Keratinocyte (primary cell): ENCODE data around the gene MICAL2. TPM values are rescaled to one million over a fixed set of nuclear protein-coding genes. Genes with fewer than 3 reads are reported as not detected.

Experiments
- DNase-seq: peaks from one replicate; pipeline ENCODE4 v3.0.0-alpha.2; 2011; ENCODE audit warnings: low read depth, missing footprints, low spot score
- FAIRE-seq: peaks from 2 replicates; lab custom pipeline; 2011; peaks lifted over from hg19 to GRCh38; lab: Jason Lieb, UNC
- H2AFZ ChIP-seq: 2 replicates; pipeline ENCODE4 v1.6.0; 2012; ENCODE audit warnings: low read length, control low read depth, inconsistent platforms; ENCODE audit not compliant: control insufficient read depth
- H3K27ac ChIP-seq: 2 replicates; pipeline ENCODE4 v1.5.1; 2011; ENCODE audit warnings: low read length; ENCODE audit not compliant: control insufficient read depth, insufficient read depth
- H3K27me3 ChIP-seq: 3 replicates; pipeline ENCODE4 v1.6.0; 2011; ENCODE audit warnings: low read length; ENCODE audit not compliant: control insufficient read depth, insufficient read depth; ENCODE audit errors: extremely low read depth
- H3K36me3 ChIP-seq, 2 experiments: 2 replicates in 1 of 2; 3 replicates in 1 of 2; pipeline ENCODE4 v1.5.1; 2011; ENCODE audit warnings: low read length in 2 of 2, mild to moderate bottlenecking in 1 of 2; ENCODE audit not compliant: control insufficient read depth in 2 of 2, insufficient read depth in 2 of 2; ENCODE audit errors: extremely low read depth in 1 of 2
- H3K4me1 ChIP-seq: 3 replicates; pipeline ENCODE4 v1.5.1; 2011; ENCODE audit warnings: low read length; ENCODE audit not compliant: control insufficient read depth, insufficient read depth; ENCODE audit errors: extremely low read depth
- H3K4me2 ChIP-seq: 3 replicates; pipeline ENCODE4 v1.6.0; 2011; ENCODE audit warnings: low read depth, low read length; ENCODE audit not compliant: control insufficient read depth, insufficient read depth; ENCODE audit errors: extremely low read depth
- H3K4me3 ChIP-seq, 3 experiments: fragments of 200-600 bp in 1 of 3; sonication (generic) in 1 of 3; 2 replicates in 2 of 3; 3 replicates in 1 of 3; pipeline ENCODE4 v1.5.1; 2011 to 2016; ENCODE audit warnings: low read length in 3 of 3, mild to moderate bottlenecking in 3 of 3, control low read depth in 2 of 3, inconsistent platforms in 1 of 3, low read depth in 1 of 3, mixed read lengths in 1 of 3, mixed run types in 1 of 3, moderate library complexity in 1 of 3; ENCODE audit not compliant: control insufficient read depth in 2 of 3, insufficient read depth in 2 of 3; ENCODE audit errors: extremely low read depth in 1 of 3
- H3K79me2 ChIP-seq: 2 replicates; pipeline ENCODE4 v1.6.0; 2012; ENCODE audit warnings: low read length; ENCODE audit not compliant: control insufficient read depth, insufficient read depth
- H3K9ac ChIP-seq: 3 replicates; pipeline ENCODE4 v1.6.0; 2011; ENCODE audit warnings: low read length; ENCODE audit not compliant: control insufficient read depth, insufficient read depth; ENCODE audit errors: extremely low read depth
- H3K9me1 ChIP-seq: 3 replicates; pipeline ENCODE4 v1.6.0; 2011; ENCODE audit warnings: low read length; ENCODE audit not compliant: control insufficient read depth, insufficient read depth; ENCODE audit errors: extremely low read depth
- H3K9me3 ChIP-seq: 2 replicates; pipeline ENCODE4 v1.5.1; 2012; ENCODE audit warnings: low read depth, low read length; ENCODE audit not compliant: control insufficient read depth
- H4K20me1 ChIP-seq: 3 replicates; pipeline ENCODE4 v1.6.0; 2011; ENCODE audit warnings: low read length; ENCODE audit not compliant: control insufficient read depth, insufficient read depth; ENCODE audit errors: extremely low read depth
- CTCF ChIP-seq, 3 experiments: IDR thresholded peaks in 1 of 3; conservative IDR thresholded peaks in 1 of 3; optimal IDR thresholded peaks in 1 of 3; 2 replicates in 2 of 3; 3 replicates in 1 of 3; pipeline versions ENCODE3 to v1.5.1; 2011; ENCODE audit warnings: low read length in 3 of 3, mild to moderate bottlenecking in 3 of 3, moderate library complexity in 2 of 3, control low read depth in 1 of 3, inconsistent platforms in 1 of 3; ENCODE audit not compliant: insufficient read depth in 2 of 3; ENCODE audit errors: extremely low read depth in 1 of 3
- EZH2 ChIP-seq: IDR thresholded peaks from one replicate; pipeline ENCODE4 v1.6.1; 2012; ENCODE audit warnings: inconsistent platforms, mild to moderate bottlenecking, low read length, moderate library complexity
- dilution Hi-C: fragments of 300-500 bp; cut with MboI; formaldehyde crosslinking; loops from one replicate; pipeline ENCODE4 v1.7.0; 2020; ENCODE audit warnings: low sequenced_read_pairs; ENCODE audit not compliant: extremely low pct_ligation_motif_present
- polyA plus RNA-seq, 5 experiments: library from polyadenylated mRNA; depleted of rRNA in 3 of 5; stranded (reverse) in 3 of 5; stranded (forward) in 1 of 5; unstranded in 1 of 5; fragments of >200 nt; gene quantifications; 1 replicate in 1 of 5; 2 replicates in 3 of 5; 3 replicates in 1 of 5; pipeline versions ENCODE4 v1.2.1 to v1.2.3, GENCODE V29; 2011 to 2012; ENCODE audit warnings: missing spikeins in 2 of 5, low read depth in 1 of 5, low replicate concordance in 1 of 5

The MICAL2 gene
- polyA plus RNA-seq, 1 donor (not counting 4 experiments of a cell fraction or from before 2014, with no cell fraction given): 83.9 TPM

GRCh38 chr11:12260731-12261521 lies 150.5 kb downstream of the MICAL2 start:
- no peak overlapping the region for H3K4me3 ChIP-seq
- no peak overlapping the region for H2AFZ ChIP-seq
- no peak overlapping the region for H3K27ac ChIP-seq
- peaks cover 56 to 83% of the 10 kb centered on the region in 2 experiments for H3K36me3 ChIP-seq
- H3K4me2 ChIP-seq: no peak overlapping the region
- no peaks in the 10 kb centered on the region for H4K20me1 ChIP-seq
- no peaks in the 10 kb centered on the region for H3K9me3 ChIP-seq
- H3K27me3 ChIP-seq: no peaks in the 10 kb centered on the region
- dilution Hi-C loops: no loop called here
- FAIRE-seq (no peak), DNase-seq (no peak)
- H3K79me2 ChIP-seq: no peaks in the 10 kb centered on the region
- TF ChIP-seq CTCF (optimal IDR thresholded peaks at IDR 0.05 in 1 of 3, IDR thresholded peaks at IDR 0.05 in 1 of 3, conservative IDR thresholded peaks at IDR 0.05 in 1 of 3; ENCODE audit: extremely low read depth in 1 of 3, insufficient read depth in 2 of 3, low read length in 3 of 3): no peak
- no peak for TF ChIP-seq EZH2
- H3K4me1 ChIP-seq: peaks cover 3% of the 10 kb centered on the region
- no peak overlapping the region for H3K9ac ChIP-seq
- H3K9me1 ChIP-seq: no peaks in the 10 kb centered on the region

- FAIRE-seq (no peak), DNase-seq (no peak)
- Histone ChIP-seq H3K4me2 (no peak overlapping the region), H3K79me2 (no peaks in the 10 kb centered on the region), H3K36me3 (peaks cover 51 to 80% of the 10 kb centered on the region in 2 experiments), H3K9me3 (no peaks in the 10 kb centered on the region), H2AFZ (no peak overlapping the region), H3K9me1 (no peaks in the 10 kb centered on the region), H3K9ac (no peak overlapping the region), H4K20me1 (no peaks in the 10 kb centered on the region), H3K27me3 (no peaks in the 10 kb centered on the region), H3K4me1 (peaks cover 3% of the 10 kb centered on the region), H3K4me3 (no peak overlapping the region), H3K27ac (no peak overlapping the region)
- no peak for TF ChIP-seq CTCF (optimal IDR thresholded peaks at IDR 0.05 in 1 of 3, IDR thresholded peaks at IDR 0.05 in 1 of 3, conservative IDR thresholded peaks at IDR 0.05 in 1 of 3; ENCODE audit: extremely low read depth in 1 of 3, insufficient read depth in 2 of 3, low read length in 3 of 3)
- no peak for TF ChIP-seq EZH2
- dilution Hi-C loops: no loop called here
Observed at GRCh38 chr11:12261551-12261950, 151.2 kb downstream of the MICAL2 start.
